GM23248 (cell line): ENCODE measurements around the gene SLC37A1. TPM values are rescaled to one million over a fixed set of nuclear protein-coding genes. Genes with fewer than 3 reads are reported as not detected.

Source experiments
- DNase-seq: peaks from one replicate; pipeline ENCODE4 v3.0.0-alpha.2; 2015
- H2AFZ ChIP-seq: fragments of 200-600 bp; sonication (generic); 2 replicates; pipeline ENCODE4 v1.6.1; 2016; ENCODE audit warnings: antibody characterized with exemption
- H3F3A ChIP-seq: fragments of 200-600 bp; sonication (generic); 2 replicates; pipeline ENCODE4 v1.6.1; 2016; ENCODE audit warnings: mild to moderate bottlenecking, antibody characterized with exemption, mixed run types; ENCODE audit not compliant: insufficient read depth
- H3K27ac ChIP-seq: fragments of 200-600 bp; sonication (generic); 2 replicates; pipeline ENCODE4 v1.5.1; 2016; ENCODE audit warnings: mild to moderate bottlenecking
- H3K27me3 ChIP-seq: fragments of 200-600 bp; sonication (generic); replicated peaks from 2 replicates; pipeline ENCODE4 v1.6.1; 2016; ENCODE audit warnings: mild to moderate bottlenecking; ENCODE audit not compliant: insufficient read depth
- H3K36me3 ChIP-seq: fragments of 200-600 bp; sonication (generic); 2 replicates; pipeline ENCODE4 v1.6.1; 2016; ENCODE audit warnings: low read depth, mild to moderate bottlenecking
- H3K4me1 ChIP-seq: fragments of 200-600 bp; sonication (generic); 2 replicates; pipeline ENCODE4 v1.6.1; 2016; ENCODE audit warnings: mild to moderate bottlenecking; ENCODE audit not compliant: insufficient read depth
- H3K4me2 ChIP-seq: fragments of 200-600 bp; sonication (generic); one replicate; pipeline ENCODE4 v1.6.1; 2016; ENCODE audit warnings: mild to moderate bottlenecking; ENCODE audit not compliant: unreplicated experiment
- H3K4me3 ChIP-seq: fragments of 200-600 bp; sonication (generic); 2 replicates; pipeline ENCODE4 v1.5.1; 2016; ENCODE audit warnings: mild to moderate bottlenecking
- H3K79me2 ChIP-seq: fragments of 200-600 bp; sonication (generic); 2 replicates; pipeline ENCODE4 v1.6.1; 2016; ENCODE audit warnings: mild to moderate bottlenecking; ENCODE audit not compliant: insufficient read depth
- H3K9ac ChIP-seq: fragments of 200-600 bp; sonication (generic); 2 replicates; pipeline ENCODE4 v1.6.1; 2016; ENCODE audit warnings: mild to moderate bottlenecking
- H3K9me2 ChIP-seq: fragments of 200-600 bp; sonication (generic); 2 replicates; pipeline ENCODE4 v1.6.1; 2016; ENCODE audit warnings: mixed run types, mild to moderate bottlenecking, moderate library complexity; ENCODE audit not compliant: insufficient read depth
- H3K9me3 ChIP-seq: fragments of 200-600 bp; sonication (generic); one replicate; pipeline ENCODE4 v1.6.1; 2017; ENCODE audit warnings: low read depth
- H4K20me1 ChIP-seq: fragments of 200-600 bp; sonication (generic); 2 replicates; pipeline ENCODE4 v1.6.0; 2016; ENCODE audit not compliant: insufficient read depth
- EZH2 ChIP-seq: fragments of 200-600 bp; sonication (generic); IDR thresholded peaks from 2 replicates; pipeline ENCODE4 v1.6.1; 2018; ENCODE audit warnings: antibody characterized with exemption, mild to moderate bottlenecking; ENCODE audit not compliant: insufficient read depth, poor library complexity, severe bottlenecking
- EZH2phosphoT487 ChIP-seq: fragments of 200-600 bp; sonication (generic); IDR thresholded peaks from 2 replicates; pipeline ENCODE4 v1.6.1; 2018; ENCODE audit warnings: antibody characterized with exemption, moderate library complexity, mild to moderate bottlenecking, low read depth; ENCODE audit not compliant: insufficient read depth
- WGBS, 2 experiments: methylation state at CpG; one replicate each; pipeline ENCODE4 v1.1.6; 2015 to 2017; ENCODE audit warnings: low lambda C conversion rate in 2 of 2, low coverage in 1 of 2; ENCODE audit errors: missing lambda C conversion rate in 2 of 2; 5-methylcytosine and 5-hydroxymethylcytosine counted together
- in situ Hi-C: fragments of 300-500 bp; cut with MboI; formaldehyde crosslinking; loops from 2 replicates; pipeline ENCODE4 v1.15.0; 2020
- polyA plus RNA-seq: library from polyadenylated mRNA; unstranded; fragments of >200 nt; fragmentation: Nextera tagmentation; extraction: Ambion mirVana; gene quantifications from 2 replicates; pipeline ENCODE4 v1.2.1, GENCODE V29; 2016
- total RNA-seq: library from RNA; depleted of rRNA; stranded (reverse); fragments of >200 nt; shearing (Covaris generic); gene quantifications from 2 replicates; pipeline ENCODE4 v1.2.3, GENCODE V29; 2014

Gene SLC37A1
- total and polyA plus RNA-seq, 2 experiments from 2014 or later, result not detected

- Histone ChIP-seq H3K9me2 (no peaks in the 10 kb centered on the region), H3K36me3 (no peaks in the 10 kb centered on the region), H3K27me3 (peaks cover 38% of the 10 kb centered on the region), H2AFZ (no peak overlapping the region), H3F3A (no peaks in the 10 kb centered on the region), H4K20me1 (no peaks in the 10 kb centered on the region), H3K4me2 (no peak overlapping the region), H3K9me3 (no peaks in the 10 kb centered on the region), H3K79me2 (no peaks in the 10 kb centered on the region), H3K9ac (no peak overlapping the region), H3K27ac (no peak overlapping the region), H3K4me3 (no peak overlapping the region), H3K4me1 (no peaks in the 10 kb centered on the region)
- TF ChIP-seq EZH2phosphoT487 (no peak), EZH2 (no peak)
- 90 to 92% methylated on average over 16 of the region's 16 CpGs for WGBS, 2 experiments
- in situ Hi-C loops, result no loop called here
- DNase-seq, result no peak
Measured at GRCh38 chr21:42512346-42513034, 1.2 kb upstream of the SLC37A1 start.

DNA sequence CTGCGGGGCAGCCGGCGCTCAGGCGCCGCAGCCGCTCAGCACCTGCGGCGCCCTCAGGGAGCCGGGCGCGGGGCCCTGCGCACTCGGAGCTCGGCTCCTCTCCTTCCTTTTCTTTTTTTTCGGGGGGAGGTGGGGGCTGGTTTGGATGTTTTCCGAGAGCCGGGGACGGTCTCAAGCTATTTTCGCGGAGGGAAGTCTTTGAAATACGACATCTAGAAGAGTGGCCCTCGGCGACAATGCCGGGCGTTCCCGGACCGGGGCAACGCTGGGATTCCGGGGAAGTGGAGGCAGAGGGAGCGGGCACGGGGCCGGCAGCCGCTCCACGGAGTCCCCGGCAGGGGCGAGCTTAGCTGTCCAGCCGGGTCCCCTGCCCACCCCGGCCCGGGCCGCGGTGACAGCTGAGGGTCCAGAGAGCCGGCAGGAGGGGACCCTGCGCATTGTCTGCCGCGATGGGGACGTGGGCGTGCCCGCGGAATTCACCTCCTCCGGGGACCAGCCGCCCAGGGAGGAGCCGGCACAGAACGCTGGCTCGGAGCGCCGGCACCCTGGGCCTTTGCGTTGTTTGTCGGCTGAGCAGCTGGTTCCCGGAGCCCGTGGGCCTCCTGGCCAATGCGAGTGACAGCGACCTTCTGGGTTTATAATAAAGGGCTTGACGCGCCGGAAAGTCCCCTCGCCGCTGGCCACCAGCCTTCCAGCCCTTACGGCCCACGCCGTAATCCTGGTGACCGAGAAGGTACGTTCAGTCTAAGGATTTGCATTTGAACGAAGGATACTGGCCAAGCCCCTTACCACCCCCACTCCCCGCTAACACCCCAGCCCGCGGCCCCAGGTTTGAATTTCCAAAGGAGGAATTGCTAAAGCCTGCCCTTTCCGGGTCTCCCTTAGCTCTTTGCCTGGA lies 582 bp downstream of the SLC37A1 start:
- Histone ChIP-seq H3K4me2 (peak overlapping the region; percentile 58), H3K79me2 (no peaks in the 10 kb centered on the region), H3K9me2 (no peaks in the 10 kb centered on the region), H3K27ac (no peak overlapping the region), H4K20me1 (no peaks in the 10 kb centered on the region), H3K36me3 (no peaks in the 10 kb centered on the region), H3K9ac (no peak overlapping the region), H3K4me3 (peak overlapping the region; percentile 64), H3K27me3 (peaks cover 35% of the 10 kb centered on the region), H3K9me3 (no peaks in the 10 kb centered on the region), H2AFZ (peak overlapping the region; percentile 68), H3F3A (no peaks in the 10 kb centered on the region), H3K4me1 (no peaks in the 10 kb centered on the region)
- in situ Hi-C loops, result no loop called here
- peak; percentile 26 for DNase-seq
- TF ChIP-seq EZH2phosphoT487 (no peak), EZH2 (no peak)
- WGBS, 2 experiments, result 1 to 2% methylated on average over 66 to 70 of the region's 77 CpGs

GRCh38 chr21:42514883-42515228 lies 1.2 kb downstream of the SLC37A1 start:
- TF ChIP-seq EZH2phosphoT487 (no peak), EZH2 (no peak)

GRCh38 chr21:42515708-42516502 lies 2.3 kb downstream of the SLC37A1 start:
- no peak overlapping the region for H3K4me2 ChIP-seq
- peak; percentile 6 for DNase-seq

More at GRCh38 chr21:42514883-42515228, 1.2 kb downstream of the SLC37A1 start:
- H3K4me1 ChIP-seq, result no peaks in the 10 kb centered on the region
- H3K27me3 ChIP-seq, result peaks cover 38% of the 10 kb centered on the region
- H3K9me2 ChIP-seq, result no peaks in the 10 kb centered on the region
- DNase-seq, result no peak
- H4K20me1 ChIP-seq, result no peaks in the 10 kb centered on the region
- no peak overlapping the region; the same call in 1 of the 2 replicates for H3K4me3 ChIP-seq
- no peaks in the 10 kb centered on the region for H3F3A ChIP-seq
- no peak overlapping the region for H3K4me2 ChIP-seq
- in situ Hi-C loops, result no loop called here
- no peaks in the 10 kb centered on the region for H3K9me3 ChIP-seq
- H3K9ac ChIP-seq, result no peak overlapping the region
- H3K27ac ChIP-seq, result no peak overlapping the region
- peak overlapping the region; percentile 68 for H2AFZ ChIP-seq
- no peaks in the 10 kb centered on the region for H3K79me2 ChIP-seq
- no peaks in the 10 kb centered on the region for H3K36me3 ChIP-seq
- whole genome bisulfite sequencing, 2 experiments, result 21 to 23% methylated on average over 5 of the region's 5 CpGs

More at GRCh38 chr21:42515708-42516502, 2.3 kb downstream of the SLC37A1 start:
- no peaks in the 10 kb centered on the region for H3K4me1 ChIP-seq
- H3K27me3 ChIP-seq, result peaks cover 43% of the 10 kb centered on the region
- no peak overlapping the region for H3K9ac ChIP-seq
- H3K36me3 ChIP-seq, result no peaks in the 10 kb centered on the region
- H3K9me2 ChIP-seq, result no peaks in the 10 kb centered on the region
- no peaks in the 10 kb centered on the region for H3F3A ChIP-seq
- H4K20me1 ChIP-seq, result no peaks in the 10 kb centered on the region
- in situ Hi-C loops, result no loop called here
- 82% methylated on average over 12 of the region's 12 CpGs for WGBS, 2 experiments
- no peak overlapping the region for H3K27ac ChIP-seq
- H2AFZ ChIP-seq, result no peak overlapping the region
- H3K79me2 ChIP-seq, result no peaks in the 10 kb centered on the region
- H3K9me3 ChIP-seq, result no peaks in the 10 kb centered on the region
- TF ChIP-seq EZH2 (no peak), EZH2phosphoT487 (no peak)
- no peak overlapping the region for H3K4me3 ChIP-seq
